ENCODE measurements around the gene ATP8B1. TPM values are rescaled to one million over a fixed set of nuclear protein-coding genes. Genes with fewer than 3 reads are reported as not detected.
"Not testable (repeated sequence)": the region's sequence is repeated elsewhere in the genome, so short reads cannot be mapped to it uniquely, and the experiment has no call there.

ATP8B1 gene
- total RNA-seq, 1 experiment from 2014 or later, result 15.9 TPM

- Histone ChIP-seq H3K79me2 (ENCODE audit: insufficient read depth, low read length) (no peaks in the 10 kb centered on the region), H3K4me3 (replicated peaks in 1 of 2; ENCODE audit: low read depth in 1 of 2, low read length in 2 of 2) (no peak overlapping the region), H3K27me3 (ENCODE audit: insufficient read depth, low read length) (no peaks in the 10 kb centered on the region), H3K9ac (ENCODE audit: low read length) (no peak overlapping the region), H4K20me1 (ENCODE audit: insufficient read depth) (no peaks in the 10 kb centered on the region), H3K27ac (ENCODE audit: low read depth, low read length) (no peak overlapping the region), H2AFZ (ENCODE audit: low read depth, low read length, poor library complexity, severe bottlenecking) (no peak overlapping the region), H3K36me3 (ENCODE audit: control insufficient read depth in 1 of 2, insufficient read depth in 2 of 2, low read length in 2 of 2) (no peaks in the 10 kb centered on the region), H3K4me2 (ENCODE audit: low read length) (0 out of 2 replicates have a peak overlapping the region, but pooled peaks have one; percentile 9), H3K9me2 (ENCODE audit: insufficient read depth) (no peaks in the 10 kb centered on the region), H3K9me3 (ENCODE audit: control insufficient read depth in 1 of 2, insufficient read depth in 1 of 2, low read depth in 1 of 2, low read length in 2 of 2) (no peaks in the 10 kb centered on the region), H3K4me1 (ENCODE audit: control insufficient read depth in 1 of 2, insufficient read depth in 2 of 2, low read length in 2 of 2) (peaks cover 0 to 9% of the 10 kb centered on the region in 2 experiments; a peak in 1 of 4 replicates)
- no peak for TF ChIP-seq CBX3 (IDR thresholded peaks at IDR 0.05; ENCODE audit: low read depth)
- no peak for TF ChIP-seq YY1 (IDR thresholded peaks at IDR 0.05; ENCODE audit: extremely low read depth, insufficient replicate concordance, low read depth, low read length)
- TF ChIP-seq RAD21 (IDR thresholded peaks at IDR 0.05; ENCODE audit: low read depth), result no peak
- TF ChIP-seq SP1 (IDR thresholded peaks at IDR 0.05; ENCODE audit: low read depth), result no peak
- no peak for TF ChIP-seq POLR2A (IDR thresholded peaks at IDR 0.05; ENCODE audit: borderline replicate concordance, extremely low read depth, insufficient read depth, insufficient read length)
- no peak for TF ChIP-seq CEBPB (IDR thresholded peaks at IDR 0.05; ENCODE audit: low read depth)
- no peak for TF ChIP-seq ZFX (IDR thresholded peaks at IDR 0.05)
- no peak for TF ChIP-seq POLR2AphosphoS5 (IDR thresholded peaks at IDR 0.05; ENCODE audit: low read depth, low read length)
- no peak for TF ChIP-seq MAX (IDR thresholded peaks at IDR 0.05)
- no peak for TF ChIP-seq ELF1 (IDR thresholded peaks at IDR 0.05; ENCODE audit: borderline replicate concordance, low read depth)
- no peak for TF ChIP-seq TCF7L2 (IDR thresholded peaks at IDR 0.05; ENCODE audit: borderline replicate concordance, extremely low read depth, insufficient read depth, insufficient read length)
- RAD21 ChIA-PET (ENCODE audit: low non-redundant PET in 1 of 2, low total read pairs in 2 of 2, uncharacterized antibody in 2 of 2, unreplicated experiment in 2 of 2), result no interaction called here
- intact Hi-C loops (cut with micrococcal nuclease), result no loop called here
- ATAC-seq, result no peak
- POLR2A ChIA-PET, result no interaction called here
- no TSS peak for BruUV-seq (replicated peaks)
- CTCF ChIA-PET, result no interaction called here
- DNase-seq (ENCODE audit: low read depth, low spot score), result no peak
Observed at GRCh38 chr18:57738078-57738477, 65.0 kb downstream of the ATP8B1 start.

DNA sequence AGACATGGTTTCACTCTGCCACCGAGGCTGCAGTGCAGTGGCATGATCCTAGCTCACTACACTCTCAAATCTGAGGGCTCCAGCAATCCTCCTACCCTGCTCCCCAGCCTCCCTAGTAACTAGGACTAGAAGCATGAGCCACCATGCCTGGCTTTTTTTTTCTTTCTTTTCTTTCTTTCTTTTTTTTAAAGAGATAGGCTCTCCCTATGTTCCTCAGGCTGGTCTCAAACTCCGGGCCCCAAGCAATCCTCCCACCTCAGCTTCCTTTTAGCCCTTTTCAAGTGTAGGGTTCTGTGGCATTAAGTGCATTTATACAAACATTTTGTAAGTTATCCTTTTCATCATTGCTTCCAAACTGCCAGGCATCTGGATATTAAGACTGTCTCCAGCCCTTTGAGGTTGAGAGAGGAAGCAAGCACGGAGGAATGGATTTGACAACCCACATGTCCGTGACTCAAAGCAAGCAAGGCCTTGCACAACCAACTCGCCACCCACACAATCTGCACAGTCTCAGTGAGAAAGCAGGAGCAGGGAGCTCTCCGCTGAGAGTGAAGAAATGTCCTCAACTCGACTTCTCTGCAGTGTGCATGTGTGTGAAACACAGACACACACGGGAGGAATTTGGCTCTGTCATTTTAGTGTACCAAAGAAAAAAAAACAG is 65.6 kb downstream of the ATP8B1 start:
- ChIA-PET RAD21 (ENCODE audit: low non-redundant PET in 1 of 2, low total read pairs in 2 of 2, uncharacterized antibody in 2 of 2, unreplicated experiment in 2 of 2) (no interaction called here), POLR2A (no interaction called here), CTCF (no interaction called here)
- H3K4me1 ChIP-seq (ENCODE audit: control insufficient read depth in 1 of 2, insufficient read depth in 2 of 2, low read length in 2 of 2), result peaks cover 0 to 6% of the 10 kb centered on the region in 2 experiments; a peak in 1 of 4 replicates
- no peaks in the 10 kb centered on the region for H4K20me1 ChIP-seq (ENCODE audit: insufficient read depth)
- ATAC-seq (no peak), DNase-seq (ENCODE audit: low read depth, low spot score) (no peak)
- H3K79me2 ChIP-seq (ENCODE audit: insufficient read depth, low read length), result no peaks in the 10 kb centered on the region
- no peak overlapping the region for H3K9ac ChIP-seq (ENCODE audit: low read length)
- no peaks in the 10 kb centered on the region for H3K9me2 ChIP-seq (ENCODE audit: insufficient read depth)
- no peaks in the 10 kb centered on the region for H3K27me3 ChIP-seq (ENCODE audit: insufficient read depth, low read length)
- no peaks in the 10 kb centered on the region for H3K36me3 ChIP-seq (ENCODE audit: control insufficient read depth in 1 of 2, insufficient read depth in 2 of 2, low read length in 2 of 2)
- intact Hi-C loops (cut with micrococcal nuclease), result no loop called here
- no peak overlapping the region for H3K4me3 ChIP-seq (replicated peaks in 1 of 2; ENCODE audit: low read depth in 1 of 2, low read length in 2 of 2)
- H3K4me2 ChIP-seq (ENCODE audit: low read length), result 0 out of 2 replicates have a peak overlapping the region, but pooled peaks have one; percentile 9
- no TSS peak for BruUV-seq (replicated peaks)
- H2AFZ ChIP-seq (ENCODE audit: low read depth, low read length, poor library complexity, severe bottlenecking), result no peak overlapping the region
- TF ChIP-seq FOSL1 (IDR thresholded peaks at IDR 0.05; ENCODE audit: low read depth) (no peak), CEBPB (IDR thresholded peaks at IDR 0.05; ENCODE audit: low read depth) (peak; percentile 59), EGR1 (IDR thresholded peaks at IDR 0.05; ENCODE audit: low read depth) (peak; percentile 55; the same call in 1 of the 2 replicates)
- H3K9me3 ChIP-seq (ENCODE audit: control insufficient read depth in 1 of 2, insufficient read depth in 1 of 2, low read depth in 1 of 2, low read length in 2 of 2), result no peaks in the 10 kb centered on the region
- no peak overlapping the region for H3K27ac ChIP-seq (ENCODE audit: low read depth, low read length)

DNA sequence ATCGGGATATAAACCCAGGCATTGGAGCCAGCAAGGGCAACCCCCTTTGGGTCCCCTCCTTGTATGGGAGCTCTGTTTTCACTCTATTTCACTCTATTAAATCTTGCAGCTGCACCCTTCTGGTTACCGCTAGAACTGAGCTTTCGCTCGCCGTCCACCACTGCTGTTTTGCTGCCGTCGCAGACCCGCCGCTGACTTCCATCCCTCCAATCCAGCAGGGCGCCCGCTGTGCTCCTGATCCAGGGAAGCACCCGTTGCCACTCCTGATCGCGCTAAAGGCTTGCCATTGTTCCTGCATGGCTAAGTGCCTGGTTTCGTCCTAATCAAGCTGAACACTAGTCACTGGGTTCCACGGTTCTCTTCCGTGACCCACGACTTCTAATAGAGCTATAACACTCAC is 68.1 kb downstream of the ATP8B1 start:
- H3K4me2 ChIP-seq (ENCODE audit: low read length), result not testable (repeated sequence)

More for the DNA sequence above, 68.1 kb downstream of the ATP8B1 start:
- CTCF ChIA-PET; RAD21 ChIA-PET (ENCODE audit: low non-redundant PET in 1 of 2, low total read pairs in 2 of 2, uncharacterized antibody in 2 of 2, unreplicated experiment in 2 of 2); H3K9ac ChIP-seq (ENCODE audit: low read length); H3K4me3 ChIP-seq (replicated peaks in 1 of 2; ENCODE audit: low read depth in 1 of 2, low read length in 2 of 2); H4K20me1 ChIP-seq (ENCODE audit: insufficient read depth); ATAC-seq; intact Hi-C loops (cut with micrococcal nuclease); POLR2A ChIA-PET; H3K36me3 ChIP-seq (ENCODE audit: control insufficient read depth in 1 of 2, insufficient read depth in 2 of 2, low read length in 2 of 2); H3K9me3 ChIP-seq (ENCODE audit: control insufficient read depth in 1 of 2, insufficient read depth in 1 of 2, low read depth in 1 of 2, low read length in 2 of 2); BruUV-seq (replicated peaks); H3K9me2 ChIP-seq (ENCODE audit: insufficient read depth); H3K4me1 ChIP-seq (ENCODE audit: control insufficient read depth in 1 of 2, insufficient read depth in 2 of 2, low read length in 2 of 2); DNase-seq (ENCODE audit: low read depth, low spot score); H3K79me2 ChIP-seq (ENCODE audit: insufficient read depth, low read length); H3K27ac ChIP-seq (ENCODE audit: low read depth, low read length); H3K27me3 ChIP-seq (ENCODE audit: insufficient read depth, low read length); H2AFZ ChIP-seq (ENCODE audit: low read depth, low read length, poor library complexity, severe bottlenecking): not testable (repeated sequence)

Measured in HCT116 (cell line).